Measurements from ENCODE around the gene STPG2.

- TF ChIP-seq CTCF (conservative IDR thresholded peaks at IDR 0.05 in 1 of 2, IDR thresholded peaks at IDR 0.05 in 1 of 2; ENCODE audit: extremely low read depth in 1 of 2, insufficient read depth in 1 of 2, low read depth in 1 of 2, low read length in 2 of 2) (no peak), EZH2 (IDR thresholded peaks at IDR 0.05; ENCODE audit: borderline replicate concordance, low read length) (no peak)
Measured at GRCh38 chr4:97950836-97951235, 192.4 kb downstream of the STPG2 start.
